Hematopoietic multipotent progenitor cell treated with erythropoietin and hydrocortisone succinate and interleukin-3 and kit ligand, for 17 days (in vitro differentiated cells): ENCODE results near the gene PLPP4.

Experiments used
- DNase-seq: peaks from one replicate; pipeline ENCODE4 v3.0.0-alpha.2; 2015; ENCODE audit warnings: low spot score

Gene PLPP4

DNA sequence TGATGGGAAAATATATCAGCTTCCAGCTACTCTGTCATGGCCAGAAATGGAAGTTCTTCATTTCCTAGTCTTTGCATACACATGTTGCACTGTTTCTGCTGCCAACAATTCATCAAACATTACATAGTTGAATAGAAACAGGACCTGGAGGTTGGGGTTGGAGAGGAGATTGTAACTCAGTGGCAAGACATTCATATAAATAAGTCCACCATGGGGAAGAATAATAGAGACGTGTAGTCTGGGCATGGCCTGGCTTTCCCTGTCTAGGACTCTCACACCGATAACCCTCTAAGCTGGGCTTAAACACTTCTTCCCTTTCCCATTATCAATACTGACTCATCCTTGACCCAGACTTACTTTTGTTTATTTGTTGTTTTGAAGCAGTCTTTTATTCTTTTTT lies 155.7 kb downstream of the PLPP4 start:
- DNase-seq = no peak

GRCh38 chr10:120613180-120613579 lies 156.2 kb downstream of the PLPP4 start:
- DNase-seq = no peak

DNA sequence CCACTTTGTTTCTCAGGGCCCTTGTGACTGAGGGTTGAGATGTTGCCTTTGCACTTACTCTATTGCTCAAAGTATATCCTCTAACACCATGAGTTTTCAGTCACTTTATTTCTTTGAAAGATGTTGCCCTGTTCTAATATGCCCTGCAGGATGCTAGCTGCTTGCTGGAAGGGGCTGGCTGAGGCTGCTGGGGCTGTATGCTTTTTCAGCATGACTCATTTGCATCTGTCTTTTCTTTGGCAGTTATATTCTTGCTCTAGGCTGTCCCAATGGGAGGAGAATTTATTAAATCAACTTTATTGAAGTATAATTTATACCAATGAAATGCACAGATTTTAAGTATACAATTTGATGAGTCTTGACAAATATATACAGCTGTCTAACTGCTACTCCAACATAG lies 157.7 kb downstream of the PLPP4 start:
- no peak for DNase-seq

GRCh38 chr10:120616311-120616911 lies 159.4 kb downstream of the PLPP4 start:
- DNase-seq = no peak

- DNase-seq = no peak
Observed at GRCh38 chr10:120628197-120628596, 171.2 kb downstream of the PLPP4 start.

DNA sequence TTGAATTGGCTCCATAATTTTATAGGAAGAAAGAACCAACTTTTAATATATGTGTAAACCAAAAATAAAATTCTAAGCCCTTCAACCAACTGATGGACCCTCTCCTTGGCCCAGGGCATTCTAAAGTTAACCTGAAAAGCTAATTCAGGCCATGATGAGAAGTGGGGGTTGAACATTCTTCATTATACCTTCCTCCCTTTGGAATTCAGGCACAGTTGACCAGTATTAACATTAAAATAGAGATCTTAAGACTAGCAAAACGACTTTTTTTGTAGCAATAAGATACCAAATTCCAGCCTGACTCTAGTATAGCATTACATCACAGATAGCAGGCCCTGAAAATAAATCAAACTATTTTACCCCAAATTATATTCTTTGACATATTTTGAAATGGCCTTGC lies 173.2 kb downstream of the PLPP4 start:
- DNase-seq = no peak

DNA sequence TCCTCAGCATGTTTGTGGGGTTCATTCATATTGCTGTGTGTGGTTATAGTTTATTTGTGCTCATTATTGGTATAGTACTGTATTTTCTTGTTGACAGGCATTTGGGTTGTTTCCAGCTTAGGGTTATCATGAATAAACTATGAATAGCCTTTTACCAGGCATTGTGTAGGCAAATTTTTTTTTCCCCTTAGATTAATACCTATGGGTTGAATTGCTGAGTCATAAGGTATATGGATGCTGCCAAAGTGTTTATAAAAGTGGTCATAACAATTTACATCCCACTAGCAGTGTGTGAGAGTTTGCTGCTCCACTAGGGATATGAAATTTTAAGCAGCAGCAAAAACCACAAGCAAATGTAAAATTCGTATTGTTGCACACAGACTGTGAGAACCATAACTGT lies 175.0 kb downstream of the PLPP4 start:
- no peak for DNase-seq

DNA sequence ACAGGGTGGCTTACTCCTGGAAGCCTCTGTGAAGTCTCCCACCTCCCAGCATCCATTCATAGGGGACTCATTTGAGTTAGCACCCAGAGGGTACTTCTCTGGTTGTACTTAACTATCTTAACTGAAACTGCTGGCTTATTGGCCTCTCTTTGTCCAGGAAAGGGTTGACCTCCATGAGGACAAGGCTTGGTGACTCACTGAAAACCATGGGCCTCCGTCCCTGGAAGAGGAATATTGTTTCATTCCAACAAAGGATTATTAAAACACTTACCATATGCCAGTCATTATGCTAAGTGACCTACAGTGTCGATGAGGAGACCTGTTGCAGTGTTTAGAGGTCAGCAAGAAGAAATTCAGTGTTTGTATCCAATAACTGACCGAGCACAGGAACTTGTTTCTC lies 175.9 kb downstream of the PLPP4 start:
- DNase-seq = no peak

DNA sequence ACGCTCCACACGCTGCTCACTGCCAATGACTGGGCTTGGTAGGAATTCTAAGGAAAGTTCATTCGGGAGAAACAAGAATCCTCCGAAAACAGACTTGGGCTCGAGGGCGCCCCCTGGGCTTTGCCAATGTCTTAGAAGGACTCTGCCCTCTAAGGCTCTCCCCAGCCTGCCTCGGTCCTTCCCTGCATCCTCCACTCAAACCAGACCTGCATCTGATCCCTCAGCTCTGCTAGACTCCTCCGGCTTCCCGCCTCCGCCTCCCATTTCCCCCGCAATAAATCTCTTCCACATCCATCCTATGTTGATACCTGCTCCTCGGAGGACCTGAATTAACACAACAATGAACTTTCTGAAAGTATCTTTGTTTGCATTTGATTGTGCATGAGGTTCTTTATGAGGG lies 177.6 kb downstream of the PLPP4 start:
- no peak for DNase-seq
